Prostate gland (tissue), 2 donors: ENCODE data around the gene CCDC85A.

Experiments used
- POLR2A ChIP-seq: fragments of 450-650 bp; IDR thresholded peaks from one replicate; pipeline ENCODE4 v1.6.1; 2016; ENCODE audit warnings: antibody characterized with exemption, mild to moderate bottlenecking
- TF ChIP-seq, protein P1 (sequence below), 4 experiments: fragments of 200-600 bp in 2 of 4; fragments of 450-650 bp in 2 of 4; sonication (generic) in 2 of 4; IDR thresholded peaks; 1 replicate in 3 of 4; 2 replicates in 1 of 4; pipeline ENCODE4 v1.5.1; 2016 to 2019; ENCODE audit warnings: antibody characterized with exemption in 4 of 4, mild to moderate bottlenecking in 2 of 4, moderate library complexity in 2 of 4

DNA sequence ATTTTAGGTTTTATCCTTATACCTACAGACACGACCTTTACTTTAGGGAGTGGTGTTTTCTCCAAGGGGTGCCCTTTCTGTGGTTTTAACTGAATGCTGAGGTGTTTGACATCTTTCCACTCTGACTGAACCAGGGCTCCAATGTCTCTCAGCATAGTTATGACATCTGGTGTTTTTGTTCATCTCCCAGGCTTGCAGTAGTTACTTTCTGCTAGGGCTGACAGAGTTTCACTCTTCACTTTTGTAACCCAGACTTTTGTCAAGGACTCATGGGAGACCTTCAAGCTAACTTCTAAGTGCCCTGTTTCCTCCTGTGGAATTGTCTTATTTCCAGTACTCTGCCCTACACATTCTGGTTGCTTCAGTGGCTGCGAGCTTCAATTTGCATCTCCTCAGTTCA is 103.1 kb downstream of the CCDC85A start:
- TF ChIP-seq, protein P1, sequence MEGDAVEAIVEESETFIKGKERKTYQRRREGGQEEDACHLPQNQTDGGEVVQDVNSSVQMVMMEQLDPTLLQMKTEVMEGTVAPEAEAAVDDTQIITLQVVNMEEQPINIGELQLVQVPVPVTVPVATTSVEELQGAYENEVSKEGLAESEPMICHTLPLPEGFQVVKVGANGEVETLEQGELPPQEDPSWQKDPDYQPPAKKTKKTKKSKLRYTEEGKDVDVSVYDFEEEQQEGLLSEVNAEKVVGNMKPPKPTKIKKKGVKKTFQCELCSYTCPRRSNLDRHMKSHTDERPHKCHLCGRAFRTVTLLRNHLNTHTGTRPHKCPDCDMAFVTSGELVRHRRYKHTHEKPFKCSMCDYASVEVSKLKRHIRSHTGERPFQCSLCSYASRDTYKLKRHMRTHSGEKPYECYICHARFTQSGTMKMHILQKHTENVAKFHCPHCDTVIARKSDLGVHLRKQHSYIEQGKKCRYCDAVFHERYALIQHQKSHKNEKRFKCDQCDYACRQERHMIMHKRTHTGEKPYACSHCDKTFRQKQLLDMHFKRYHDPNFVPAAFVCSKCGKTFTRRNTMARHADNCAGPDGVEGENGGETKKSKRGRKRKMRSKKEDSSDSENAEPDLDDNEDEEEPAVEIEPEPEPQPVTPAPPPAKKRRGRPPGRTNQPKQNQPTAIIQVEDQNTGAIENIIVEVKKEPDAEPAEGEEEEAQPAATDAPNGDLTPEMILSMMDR (IDR thresholded peaks at IDR 0.05): no peak
- TF ChIP-seq POLR2A: no peak
